HEK293 (cell line): ENCODE results near the gene CCL4.

Source experiments
- CTCF ChIA-PET: fragments of 350-600 bp; formaldehyde crosslinking; extraction: SDS; loops from one replicate; lab custom pipeline; 2021; ENCODE audit warnings: antibody characterized with exemption; lab: Yijun Ruan, JAX
- POLR2A ChIA-PET: fragments of 300-600 bp; formaldehyde crosslinking; extraction: SDS; loops from one replicate; lab custom pipeline; 2020; ENCODE audit warnings: antibody characterized with exemption, inconsistent platforms; lab: Yijun Ruan, JAX
- H3K27ac ChIP-seq: fragments of 200-500 bp; sonication (Bioruptor generic); 2 replicates; pipeline ENCODE4 v1.5.1; 2014; ENCODE audit warnings: low read depth, low read length, control low read depth, inconsistent platforms; ENCODE audit errors: extremely low read depth
- H3K36me3 ChIP-seq, 2 experiments: fragments of 200-500 bp in 1 of 2; sonication (Bioruptor generic) in 1 of 2; 1 replicate in 1 of 2; 2 replicates in 1 of 2; pipeline ENCODE4 v1.5.1; 2014 to 2017; ENCODE audit warnings: inconsistent platforms in 2 of 2, low read length in 2 of 2; ENCODE audit not compliant: control insufficient read depth in 2 of 2, insufficient read depth in 1 of 2
- H3K4me1 ChIP-seq: fragments of 200-500 bp; sonication (Bioruptor generic); 2 replicates; pipeline ENCODE4 v1.5.1; 2014; ENCODE audit warnings: mild to moderate bottlenecking, low read length, inconsistent platforms; ENCODE audit not compliant: control insufficient read depth, insufficient read depth
- H3K4me3 ChIP-seq: 2 replicates; pipeline ENCODE4 v1.5.1; 2011; ENCODE audit warnings: low read depth, mild to moderate bottlenecking, control low read depth, low read length, moderate library complexity
- H3K9me3 ChIP-seq: fragments of 200-500 bp; sonication (Bioruptor generic); 2 replicates; pipeline ENCODE4 v1.5.1; 2014; ENCODE audit warnings: low read depth, low read length, inconsistent platforms; ENCODE audit not compliant: control insufficient read depth, insufficient read depth
- SCRT1 ChIP-seq: fragments of 450-650 bp; formaldehyde crosslinking; IDR thresholded peaks from 2 replicates; pipeline ENCODE4 v1.5.1; 2016; ENCODE audit warnings: missing biosample characterization, missing genetic modification characterization, borderline replicate concordance
- ZFHX2 ChIP-seq: fragments of 450-650 bp; formaldehyde crosslinking; conservative IDR thresholded peaks from 2 replicates; pipeline ENCODE4 v1.5.1; 2016; ENCODE audit warnings: missing biosample characterization, missing genetic modification characterization
- ZNF10 ChIP-seq: fragments of 450-650 bp; formaldehyde crosslinking; IDR thresholded peaks from 2 replicates; pipeline ENCODE4 v1.5.1; 2017; ENCODE audit warnings: missing biosample characterization, missing genetic modification characterization
- ZNF366 ChIP-seq: fragments of 450-650 bp; formaldehyde crosslinking; conservative IDR thresholded peaks from 2 replicates; pipeline ENCODE4 v1.5.1; 2016; ENCODE audit warnings: missing biosample characterization, missing genetic modification characterization
- ZNF404 ChIP-seq: fragments of 450-650 bp; formaldehyde crosslinking; IDR thresholded peaks from 2 replicates; pipeline ENCODE4 v1.5.1; 2017; ENCODE audit warnings: missing biosample characterization, missing genetic modification characterization
- ZNF623 ChIP-seq: fragments of 450-650 bp; formaldehyde crosslinking; IDR thresholded peaks from 2 replicates; pipeline ENCODE4 v1.5.1; 2016; ENCODE audit warnings: missing biosample characterization, missing genetic modification characterization
- ZNF677 ChIP-seq: fragments of 450-650 bp; IDR thresholded peaks from 2 replicates; pipeline ENCODE4 v1.5.0; 2018; ENCODE audit warnings: missing biosample characterization, mild to moderate bottlenecking, missing genetic modification characterization, moderate library complexity
- ZNF701 ChIP-seq: fragments of 450-650 bp; formaldehyde crosslinking; IDR thresholded peaks from 2 replicates; pipeline ENCODE4 v1.5.1; 2016; ENCODE audit warnings: missing biosample characterization, missing genetic modification characterization
- TF ChIP-seq, protein P1 (sequence below): fragments of 450-650 bp; formaldehyde crosslinking; IDR thresholded peaks from 2 replicates; pipeline ENCODE4 v1.5.1; 2016; ENCODE audit warnings: missing biosample characterization, missing genetic modification characterization
- TF ChIP-seq, protein P2 (sequence below): fragments of 450-650 bp; formaldehyde crosslinking; IDR thresholded peaks from 2 replicates; pipeline ENCODE4 v1.5.1; 2016; ENCODE audit warnings: missing biosample characterization, missing genetic modification characterization
- TF ChIP-seq, protein P3 (sequence below): fragments of 450-650 bp; formaldehyde crosslinking; IDR thresholded peaks from 2 replicates; pipeline ENCODE4 v1.5.1; 2016; ENCODE audit warnings: missing biosample characterization, missing genetic modification characterization
- TF ChIP-seq, protein P4 (sequence below): fragments of 450-650 bp; formaldehyde crosslinking; optimal IDR thresholded peaks from 2 replicates; pipeline ENCODE3; 2016; ENCODE audit warnings: missing biosample characterization, mild to moderate bottlenecking, missing genetic modification characterization

Gene CCL4

DNA sequence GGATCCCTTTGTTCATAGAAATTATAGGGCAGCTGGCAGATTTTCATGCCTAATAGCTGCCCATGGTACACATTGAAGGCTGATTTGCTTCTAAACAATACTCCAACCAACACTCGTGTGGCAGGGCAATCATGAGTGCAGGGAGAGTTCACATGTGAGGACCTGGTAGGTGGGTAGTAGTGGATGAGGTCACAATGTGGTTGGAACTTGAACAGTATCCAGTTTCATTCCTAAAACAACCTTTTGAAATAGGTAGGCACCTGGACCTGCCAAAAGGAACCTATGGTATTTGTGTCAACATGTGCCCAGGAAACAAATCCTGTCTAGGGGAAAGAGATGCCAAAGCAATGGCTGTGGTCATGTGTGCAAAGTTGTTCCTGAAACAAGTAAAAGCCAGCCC, 32.8 kb downstream of the CCL4 start:
- CTCF ChIA-PET, result interaction anchor here (0.7 to 16.2 kb wide), 4 partner anchors 9 to 359 kb away, joined by 3 to 319 read pairs (median 3); no protein-coding TSS in a partner anchor
- Histone ChIP-seq H3K4me3 (no peak overlapping the region), H3K9me3 (no peaks in the 10 kb centered on the region; the same call in 1 of the 2 replicates), H3K36me3 (no peaks in the 10 kb centered on the region), H3K4me1 (peaks cover 9% of the 10 kb centered on the region), H3K27ac (no peak overlapping the region)
- POLR2A ChIA-PET, result no interaction called here
- TF ChIP-seq, protein P1, sequence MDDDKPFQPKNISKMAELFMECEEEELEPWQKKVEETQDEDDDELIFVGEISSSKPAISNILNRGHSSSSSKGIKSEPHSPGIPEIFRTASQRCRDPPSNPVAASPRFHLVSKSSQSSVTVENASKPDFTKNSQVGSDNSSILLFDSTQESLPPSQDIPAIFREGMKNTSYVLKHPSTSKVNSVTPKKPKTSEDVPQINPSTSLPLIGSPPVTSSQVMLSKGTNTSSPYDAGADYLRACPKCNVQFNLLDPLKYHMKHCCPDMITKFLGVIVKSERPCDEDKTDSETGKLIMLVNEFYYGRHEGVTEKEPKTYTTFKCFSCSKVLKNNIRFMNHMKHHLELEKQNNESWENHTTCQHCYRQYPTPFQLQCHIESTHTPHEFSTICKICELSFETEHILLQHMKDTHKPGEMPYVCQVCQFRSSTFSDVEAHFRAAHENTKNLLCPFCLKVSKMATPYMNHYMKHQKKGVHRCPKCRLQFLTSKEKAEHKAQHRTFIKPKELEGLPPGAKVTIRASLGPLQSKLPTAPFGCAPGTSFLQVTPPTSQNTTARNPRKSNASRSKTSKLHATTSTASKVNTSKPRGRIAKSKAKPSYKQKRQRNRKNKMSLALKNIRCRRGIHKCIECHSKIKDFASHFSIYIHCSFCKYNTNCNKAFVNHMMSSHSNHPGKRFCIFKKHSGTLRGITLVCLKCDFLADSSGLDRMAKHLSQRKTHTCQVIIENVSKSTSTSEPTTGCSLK (tag by site-specific recombination), result no peak
- TF ChIP-seq ZNF623 (no peak), ZNF701 (tag by site-specific recombination) (no peak), ZNF10 (tag by site-specific recombination) (no peak), ZNF366 (0 out of 2 replicates have a peak, but pooled peaks have one; percentile 8), ZFHX2 (tag by site-specific recombination) (0 out of 2 replicates have a peak, but pooled peaks have one; percentile 10)
- TF ChIP-seq, protein P2, sequence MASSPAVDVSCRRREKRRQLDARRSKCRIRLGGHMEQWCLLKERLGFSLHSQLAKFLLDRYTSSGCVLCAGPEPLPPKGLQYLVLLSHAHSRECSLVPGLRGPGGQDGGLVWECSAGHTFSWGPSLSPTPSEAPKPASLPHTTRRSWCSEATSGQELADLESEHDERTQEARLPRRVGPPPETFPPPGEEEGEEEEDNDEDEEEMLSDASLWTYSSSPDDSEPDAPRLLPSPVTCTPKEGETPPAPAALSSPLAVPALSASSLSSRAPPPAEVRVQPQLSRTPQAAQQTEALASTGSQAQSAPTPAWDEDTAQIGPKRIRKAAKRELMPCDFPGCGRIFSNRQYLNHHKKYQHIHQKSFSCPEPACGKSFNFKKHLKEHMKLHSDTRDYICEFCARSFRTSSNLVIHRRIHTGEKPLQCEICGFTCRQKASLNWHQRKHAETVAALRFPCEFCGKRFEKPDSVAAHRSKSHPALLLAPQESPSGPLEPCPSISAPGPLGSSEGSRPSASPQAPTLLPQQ (tag by site-specific recombination), result 0 out of 2 replicates have a peak, but pooled peaks have one; percentile 16
- TF ChIP-seq, protein P3, sequence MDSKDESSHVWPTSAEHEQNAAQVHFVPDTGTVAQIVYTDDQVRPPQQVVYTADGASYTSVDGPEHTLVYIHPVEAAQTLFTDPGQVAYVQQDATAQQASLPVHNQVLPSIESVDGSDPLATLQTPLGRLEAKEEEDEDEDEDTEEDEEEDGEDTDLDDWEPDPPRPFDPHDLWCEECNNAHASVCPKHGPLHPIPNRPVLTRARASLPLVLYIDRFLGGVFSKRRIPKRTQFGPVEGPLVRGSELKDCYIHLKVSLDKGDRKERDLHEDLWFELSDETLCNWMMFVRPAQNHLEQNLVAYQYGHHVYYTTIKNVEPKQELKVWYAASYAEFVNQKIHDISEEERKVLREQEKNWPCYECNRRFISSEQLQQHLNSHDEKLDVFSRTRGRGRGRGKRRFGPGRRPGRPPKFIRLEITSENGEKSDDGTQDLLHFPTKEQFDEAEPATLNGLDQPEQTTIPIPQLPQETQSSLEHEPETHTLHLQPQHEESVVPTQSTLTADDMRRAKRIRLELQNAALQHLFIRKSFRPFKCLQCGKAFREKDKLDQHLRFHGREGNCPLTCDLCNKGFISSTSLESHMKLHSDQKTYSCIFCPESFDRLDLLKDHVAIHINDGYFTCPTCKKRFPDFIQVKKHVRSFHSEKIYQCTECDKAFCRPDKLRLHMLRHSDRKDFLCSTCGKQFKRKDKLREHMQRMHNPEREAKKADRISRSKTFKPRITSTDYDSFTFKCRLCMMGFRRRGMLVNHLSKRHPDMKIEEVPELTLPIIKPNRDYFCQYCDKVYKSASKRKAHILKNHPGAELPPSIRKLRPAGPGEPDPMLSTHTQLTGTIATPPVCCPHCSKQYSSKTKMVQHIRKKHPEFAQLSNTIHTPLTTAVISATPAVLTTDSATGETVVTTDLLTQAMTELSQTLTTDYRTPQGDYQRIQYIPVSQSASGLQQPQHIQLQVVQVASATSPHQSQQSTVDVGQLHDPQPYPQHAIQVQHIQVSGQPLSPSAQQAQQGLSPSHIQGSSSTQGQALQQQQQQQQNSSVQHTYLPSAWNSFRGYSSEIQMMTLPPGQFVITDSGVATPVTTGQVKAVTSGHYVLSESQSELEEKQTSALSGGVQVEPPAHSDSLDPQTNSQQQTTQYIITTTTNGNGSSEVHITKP, result peak; percentile 60

DNA sequence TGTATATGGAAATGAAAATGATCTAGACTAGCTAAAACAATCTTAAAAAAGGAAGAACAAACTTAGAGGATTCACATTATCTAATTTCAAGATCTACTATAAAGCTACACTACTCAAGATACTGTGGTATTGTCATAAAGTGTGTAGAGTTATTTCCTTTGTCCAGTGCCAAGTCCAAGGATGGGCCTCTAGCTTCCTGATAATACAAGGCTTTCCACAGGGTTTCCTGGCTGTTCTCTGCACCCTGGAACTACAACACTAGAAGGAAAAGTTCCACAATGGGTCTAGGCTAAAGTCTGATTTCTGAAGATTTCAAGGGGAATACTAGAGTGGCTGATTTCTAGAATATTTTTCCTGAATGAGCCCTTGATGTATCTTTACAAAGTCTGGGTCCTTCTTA, 38.6 kb downstream of the CCL4 start:
- no peaks in the 10 kb centered on the region for H3K36me3 ChIP-seq
- H3K9me3 ChIP-seq, result no peaks in the 10 kb centered on the region; the same call in 1 of the 2 replicates
- ChIA-PET CTCF (interaction anchor here (0.6 to 10.6 kb wide), 8 partner anchors 9 to 257 kb away, joined by 3 to 319 read pairs (median 6); no protein-coding TSS in a partner anchor), POLR2A (interaction anchor here (0.7 kb wide), 1 partner anchor 9 kb away, joined by 3 read pairs; no protein-coding TSS in a partner anchor)
- H3K27ac ChIP-seq, result no peak overlapping the region
- no peak for TF ChIP-seq SCRT1 (tag by site-specific recombination)
- no peak for TF ChIP-seq ZNF677
- H3K4me1 ChIP-seq, result no peaks in the 10 kb centered on the region
- no peak overlapping the region for H3K4me3 ChIP-seq

DNA sequence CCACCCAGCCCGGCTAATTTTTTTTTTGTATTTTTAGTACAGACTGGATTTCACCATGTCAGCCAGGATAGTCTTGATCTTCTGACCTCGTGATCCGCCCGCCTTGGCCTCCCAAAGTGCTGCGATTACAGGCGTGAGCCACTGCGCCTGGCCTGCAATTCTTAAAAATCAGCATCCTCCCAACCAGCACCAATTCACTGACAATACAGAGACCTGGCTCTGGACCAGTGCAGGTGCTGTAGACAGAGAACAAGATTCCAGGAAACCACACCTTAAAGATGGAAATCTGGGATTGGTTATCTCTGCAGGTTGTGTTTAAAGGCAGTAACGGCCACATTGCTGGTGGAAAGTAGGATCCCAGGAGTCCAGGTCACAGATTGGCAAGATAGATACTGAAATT, 39.2 kb downstream of the CCL4 start:
- Histone ChIP-seq H3K27ac (no peak overlapping the region), H3K36me3 (no peaks in the 10 kb centered on the region), H3K4me3 (no peak overlapping the region), H3K9me3 (no peaks in the 10 kb centered on the region; the same call in 1 of the 2 replicates), H3K4me1 (no peaks in the 10 kb centered on the region)
- CTCF ChIA-PET, result interaction anchor here (0.6 to 10.6 kb wide), 8 partner anchors 8 to 195 kb away, joined by 3 to 319 read pairs (median 4); partner anchors contain the start of gene CCL3
- POLR2A ChIA-PET, result interaction anchor here (0.7 kb wide), 1 partner anchor 10 kb away, joined by 3 read pairs; no protein-coding TSS in a partner anchor
- TF ChIP-seq, protein P4, sequence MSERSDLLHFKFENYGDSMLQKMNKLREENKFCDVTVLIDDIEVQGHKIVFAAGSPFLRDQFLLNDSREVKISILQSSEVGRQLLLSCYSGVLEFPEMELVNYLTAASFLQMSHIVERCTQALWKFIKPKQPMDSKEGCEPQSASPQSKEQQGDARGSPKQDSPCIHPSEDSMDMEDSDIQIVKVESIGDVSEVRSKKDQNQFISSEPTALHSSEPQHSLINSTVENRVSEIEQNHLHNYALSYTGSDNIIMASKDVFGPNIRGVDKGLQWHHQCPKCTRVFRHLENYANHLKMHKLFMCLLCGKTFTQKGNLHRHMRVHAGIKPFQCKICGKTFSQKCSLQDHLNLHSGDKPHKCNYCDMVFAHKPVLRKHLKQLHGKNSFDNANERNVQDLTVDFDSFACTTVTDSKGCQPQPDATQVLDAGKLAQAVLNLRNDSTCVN, result peak; percentile 10
- TF ChIP-seq ZNF404, result no peak
